HFF-Myc (cell line): ENCODE measurements around the gene CCDC195.
A peak's percentile ranks its signal among the peaks of the same experiment; 100 is the strongest.

Experiments
- DNase-seq: peaks from one replicate; pipeline ENCODE4 v3.0.0-alpha.2; 2011; ENCODE audit warnings: low read depth; ENCODE audit errors: extremely low read depth
- H3K4me3 ChIP-seq: replicated peaks from 2 replicates; pipeline ENCODE4 v1.5.1; 2011; ENCODE audit warnings: low read depth, mild to moderate bottlenecking, control low read depth, low read length
- CTCF ChIP-seq: IDR thresholded peaks from 2 replicates; pipeline ENCODE4 v1.5.1; 2012; ENCODE audit warnings: mild to moderate bottlenecking, low read depth, low read length, control low read depth; ENCODE audit errors: missing control alignments

The CCDC195 gene

GRCh38 chr2:224716201-224716600 lies at the start of gene CCDC195:
Gene CCDC195, minus strand, starts transcription at chr2:224716365. Its CDS starts 0 bp downstream, at chr2:224716365.
- TF ChIP-seq CTCF, result no peak
- H3K4me3 ChIP-seq, result no peak within 1 kb of the TSS
- DNase-seq, result no peak

GRCh38 chr2:224764565-224765236 lies 48.5 kb upstream of the CCDC195 start:
- no peak overlapping the region for H3K4me3 ChIP-seq
- TF ChIP-seq CTCF, result no peak
- no peak for DNase-seq

- no peak for DNase-seq
- H3K4me3 ChIP-seq, result no peak overlapping the region
- no peak for TF ChIP-seq CTCF
Observed at GRCh38 chr2:224757934-224758548, 41.9 kb upstream of the CCDC195 start.

GRCh38 chr2:224753743-224754540 lies 37.8 kb upstream of the CCDC195 start:
- DNase-seq, result peak; percentile 26
- TF ChIP-seq CTCF, result no peak

GRCh38 chr2:224751996-224752698 lies 36.0 kb upstream of the CCDC195 start:
- TF ChIP-seq CTCF, result no peak
- no peak overlapping the region for H3K4me3 ChIP-seq

More at GRCh38 chr2:224753743-224754540, 37.8 kb upstream of the CCDC195 start:
- H3K4me3 ChIP-seq, result no peak overlapping the region

GRCh38 chr2:224749136-224749535 lies 33.0 kb upstream of the CCDC195 start:
- no peak overlapping the region for H3K4me3 ChIP-seq
- DNase-seq, result no peak
- no peak for TF ChIP-seq CTCF

More at GRCh38 chr2:224751996-224752698, 36.0 kb upstream of the CCDC195 start:
- DNase-seq, result no peak
